Neural progenitor cell (in vitro differentiated cells): ENCODE measurements around the gene SLC38A1. TPM values are rescaled to one million over a fixed set of nuclear protein-coding genes. Genes with fewer than 3 reads are reported as not detected.
A peak's percentile ranks its signal among the peaks of the same experiment; 100 is the strongest.

Experiments used
- DNase-seq: peaks from one replicate; pipeline ENCODE4 v3.0.0-alpha.2; 2016; ENCODE audit warnings: low spot score
- H2AFZ ChIP-seq: fragments of 200-600 bp; sonication (generic); replicated peaks from 2 replicates; pipeline ENCODE4 v1.6.1; 2016; ENCODE audit warnings: antibody characterized with exemption
- H3F3A ChIP-seq: fragments of 200-600 bp; sonication (generic); 2 replicates; pipeline ENCODE4 v1.6.1; 2016; ENCODE audit warnings: antibody characterized with exemption, low read depth
- H3K27ac ChIP-seq: fragments of 200-600 bp; sonication (generic); 2 replicates; pipeline ENCODE4 v1.5.1; 2016; ENCODE audit warnings: mild to moderate bottlenecking
- H3K27me3 ChIP-seq: fragments of 200-600 bp; sonication (generic); 2 replicates; pipeline ENCODE4 v1.6.1; 2016; ENCODE audit warnings: mild to moderate bottlenecking, moderate library complexity
- H3K36me3 ChIP-seq: fragments of 200-600 bp; sonication (generic); 2 replicates; pipeline ENCODE4 v1.5.1; 2016
- H3K4me1 ChIP-seq: fragments of 200-600 bp; sonication (generic); 2 replicates; pipeline ENCODE4 v1.6.1; 2016; ENCODE audit warnings: mixed run types
- H3K4me2 ChIP-seq: fragments of 200-600 bp; sonication (generic); 2 replicates; pipeline ENCODE4 v1.6.1; 2016
- H3K4me3 ChIP-seq: fragments of 200-600 bp; sonication (generic); 2 replicates; pipeline ENCODE4 v1.5.1; 2016
- H3K79me2 ChIP-seq: fragments of 200-600 bp; sonication (generic); 2 replicates; pipeline ENCODE4 v1.6.1; 2016; ENCODE audit warnings: low read depth
- H3K9ac ChIP-seq: fragments of 200-600 bp; sonication (generic); 2 replicates; pipeline ENCODE4 v1.6.1; 2016
- H3K9me3 ChIP-seq: fragments of 200-600 bp; sonication (generic); 2 replicates; pipeline ENCODE4 v1.5.1; 2016; ENCODE audit warnings: low read depth
- H4K20me1 ChIP-seq: fragments of 200-600 bp; sonication (generic); 2 replicates; pipeline ENCODE4 v1.6.1; 2016; ENCODE audit warnings: low read depth
- H3K27ac Mint-ChIP-seq: 3 replicates; pipeline ENCODE4 v1.8.0; 2021; ENCODE audit warnings: mixed read lengths
- H3K27me3 Mint-ChIP-seq: 2 replicates; pipeline ENCODE4 v1.8.0; 2022; ENCODE audit warnings: low read depth, mild to moderate bottlenecking, inconsistent platforms, moderate library complexity, mixed read lengths; ENCODE audit not compliant: insufficient read depth
- H3K36me3 Mint-ChIP-seq: 3 replicates; pipeline ENCODE4 v1.8.0; 2021; ENCODE audit warnings: mixed read lengths
- H3K4me1 Mint-ChIP-seq: 3 replicates; pipeline ENCODE4 v1.8.0; 2021; ENCODE audit warnings: mixed read lengths
- H3K4me3 Mint-ChIP-seq: 3 replicates; pipeline ENCODE4 v1.8.0; 2021; ENCODE audit warnings: mild to moderate bottlenecking, moderate library complexity, mixed read lengths
- H3K9me3 Mint-ChIP-seq: 3 replicates; pipeline ENCODE4 v1.8.0; 2020; ENCODE audit warnings: mixed read lengths
- EZH2 ChIP-seq: fragments of 200-600 bp; sonication (generic); IDR thresholded peaks from 2 replicates; pipeline ENCODE4 v1.6.1; 2017; ENCODE audit warnings: antibody characterized with exemption, mild to moderate bottlenecking, moderate library complexity
- EZH2phosphoT487 ChIP-seq: fragments of 200-600 bp; sonication (generic); IDR thresholded peaks from 2 replicates; pipeline ENCODE4 v1.6.1; 2017; ENCODE audit warnings: antibody characterized with exemption
- total RNA-seq: library from RNA; depleted of rRNA; stranded (reverse); fragments of >200 nt; gene quantifications from 2 replicates; pipeline ENCODE4 v1.2.3, GENCODE V29; 2015; ENCODE audit warnings: low replicate concordance
- TF ChIP-seq, protein P1 (sequence below): fragments of 200-600 bp; sonication (generic); IDR thresholded peaks from 2 replicates; pipeline ENCODE4 v1.5.1; 2017; ENCODE audit warnings: antibody characterized with exemption, mild to moderate bottlenecking

SLC38A1 gene
- total RNA-seq, 1 donor from 2014 or later = 142 TPM

DNA sequence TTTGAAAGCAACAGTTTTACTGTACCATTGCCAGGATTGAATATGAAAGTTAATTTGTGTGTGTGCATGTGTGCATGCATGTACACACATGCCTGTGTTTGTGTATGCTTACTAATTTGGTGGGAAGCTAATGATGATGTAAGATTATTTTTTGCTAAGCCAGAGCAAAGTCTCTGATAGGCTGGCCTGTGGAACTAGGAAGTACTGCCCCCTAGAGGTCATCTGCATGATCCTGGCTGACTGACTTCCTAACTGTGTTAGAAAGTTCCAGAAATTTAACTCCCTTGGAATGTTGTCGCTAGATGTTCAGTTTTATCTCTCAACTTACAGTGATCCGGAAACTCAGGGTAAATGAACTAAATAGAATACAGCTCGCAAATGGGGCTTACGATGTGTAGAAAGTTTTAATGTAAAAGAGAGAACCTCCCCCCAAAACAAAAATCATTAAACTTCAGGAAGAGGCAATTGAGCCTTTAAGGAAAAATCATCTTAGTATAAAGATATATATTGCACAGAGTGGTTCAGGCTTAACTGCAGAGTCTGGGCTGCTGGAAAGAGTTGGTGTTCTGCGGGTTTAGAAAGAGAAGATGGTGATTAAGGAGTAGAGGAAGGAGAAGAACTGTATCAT lies 34.3 kb upstream of the SLC38A1 start:
- no peak overlapping the region for H3K4me3 Mint-ChIP-seq

DNA sequence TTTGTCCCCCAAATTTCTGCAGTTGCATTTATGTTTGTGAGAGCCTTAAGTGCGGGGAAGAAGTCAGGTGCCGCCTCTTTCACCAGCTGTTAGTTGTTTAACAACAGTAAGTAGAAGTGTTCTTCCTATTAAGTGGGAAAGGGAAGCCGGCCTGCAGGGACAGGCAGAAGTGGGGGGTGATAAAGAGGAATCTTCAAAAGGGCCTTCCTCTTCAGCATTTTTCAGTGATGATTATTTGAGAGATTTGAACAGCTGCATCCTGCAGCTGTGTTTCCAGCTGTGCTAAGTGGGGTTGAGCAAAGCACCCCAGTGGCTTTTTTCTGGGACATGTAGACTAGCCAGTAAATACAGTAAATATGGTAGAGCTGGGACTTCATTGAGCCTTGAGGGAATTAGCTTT lies 32.1 kb upstream of the SLC38A1 start:
- Histone ChIP-seq H3K9me3 (peaks cover 4% of the 10 kb centered on the region), H3K27ac (no peak overlapping the region), H4K20me1 (no peaks in the 10 kb centered on the region), H3K36me3 (no peaks in the 10 kb centered on the region), H3K27me3 (no peaks in the 10 kb centered on the region), H3K4me1 (peaks cover 34% of the 10 kb centered on the region), H3K4me2 (no peak overlapping the region), H3K9ac (no peak overlapping the region), H2AFZ (peak overlapping the region; percentile 53), H3K79me2 (no peaks in the 10 kb centered on the region), H3K4me3 (no peak overlapping the region), H3F3A (peaks cover 10% of the 10 kb centered on the region)
- H3K27ac Mint-ChIP-seq = peak overlapping the region; percentile 32
- H3K4me1 Mint-ChIP-seq = peaks cover 11% of the 10 kb centered on the region
- H3K4me3 Mint-ChIP-seq = no peak overlapping the region
- H3K36me3 Mint-ChIP-seq = no peaks in the 10 kb centered on the region
- DNase-seq = no peak
- TF ChIP-seq EZH2phosphoT487 = no peak
- no peak for TF ChIP-seq EZH2
- TF ChIP-seq, protein P1, sequence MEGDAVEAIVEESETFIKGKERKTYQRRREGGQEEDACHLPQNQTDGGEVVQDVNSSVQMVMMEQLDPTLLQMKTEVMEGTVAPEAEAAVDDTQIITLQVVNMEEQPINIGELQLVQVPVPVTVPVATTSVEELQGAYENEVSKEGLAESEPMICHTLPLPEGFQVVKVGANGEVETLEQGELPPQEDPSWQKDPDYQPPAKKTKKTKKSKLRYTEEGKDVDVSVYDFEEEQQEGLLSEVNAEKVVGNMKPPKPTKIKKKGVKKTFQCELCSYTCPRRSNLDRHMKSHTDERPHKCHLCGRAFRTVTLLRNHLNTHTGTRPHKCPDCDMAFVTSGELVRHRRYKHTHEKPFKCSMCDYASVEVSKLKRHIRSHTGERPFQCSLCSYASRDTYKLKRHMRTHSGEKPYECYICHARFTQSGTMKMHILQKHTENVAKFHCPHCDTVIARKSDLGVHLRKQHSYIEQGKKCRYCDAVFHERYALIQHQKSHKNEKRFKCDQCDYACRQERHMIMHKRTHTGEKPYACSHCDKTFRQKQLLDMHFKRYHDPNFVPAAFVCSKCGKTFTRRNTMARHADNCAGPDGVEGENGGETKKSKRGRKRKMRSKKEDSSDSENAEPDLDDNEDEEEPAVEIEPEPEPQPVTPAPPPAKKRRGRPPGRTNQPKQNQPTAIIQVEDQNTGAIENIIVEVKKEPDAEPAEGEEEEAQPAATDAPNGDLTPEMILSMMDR = no peak
- peaks cover 4% of the 10 kb centered on the region for H3K27me3 Mint-ChIP-seq
- peaks cover 2% of the 10 kb centered on the region for H3K9me3 Mint-ChIP-seq

More for the DNA sequence above, 34.3 kb upstream of the SLC38A1 start:
- H3K27me3 Mint-ChIP-seq = peaks cover 4% of the 10 kb centered on the region
- H3K4me1 Mint-ChIP-seq = peaks cover 11% of the 10 kb centered on the region
- no peak overlapping the region for H3K27ac Mint-ChIP-seq
- Histone ChIP-seq H4K20me1 (no peaks in the 10 kb centered on the region), H3K36me3 (no peaks in the 10 kb centered on the region), H3F3A (peaks cover 10% of the 10 kb centered on the region), H3K9me3 (peaks cover 4% of the 10 kb centered on the region), H3K9ac (no peak overlapping the region), H3K4me2 (no peak overlapping the region), H3K4me3 (no peak overlapping the region), H3K27ac (no peak overlapping the region), H3K4me1 (peaks cover 34% of the 10 kb centered on the region), H2AFZ (peak overlapping the region; percentile 93), H3K27me3 (no peaks in the 10 kb centered on the region), H3K79me2 (no peaks in the 10 kb centered on the region)
- no peak for DNase-seq
- no peak for TF ChIP-seq EZH2phosphoT487
- TF ChIP-seq, protein P1 = peak; percentile 53
- no peak for TF ChIP-seq EZH2
- H3K9me3 Mint-ChIP-seq = peaks cover 10% of the 10 kb centered on the region
- H3K36me3 Mint-ChIP-seq = no peaks in the 10 kb centered on the region

DNA sequence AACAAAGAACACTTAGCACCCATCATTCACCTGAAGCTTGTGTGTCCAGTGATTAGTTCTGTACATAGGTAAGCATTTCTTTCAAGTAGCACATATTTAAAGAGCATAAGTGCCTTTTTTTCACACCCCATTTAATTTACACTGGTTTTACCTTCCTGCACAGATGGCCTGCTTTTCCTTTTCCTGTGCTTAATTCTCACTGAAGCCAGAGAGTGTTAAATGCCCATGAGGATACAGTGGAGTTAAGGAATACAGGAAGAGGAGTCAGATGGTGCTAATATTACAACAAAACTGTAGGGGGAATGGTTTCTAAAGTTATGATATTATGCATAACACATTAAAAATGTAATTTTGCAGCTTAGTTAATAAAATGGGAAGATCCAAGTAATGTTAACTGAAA lies 31.0 kb upstream of the SLC38A1 start:
- H4K20me1 ChIP-seq = no peaks in the 10 kb centered on the region
- no peak overlapping the region for H3K9ac ChIP-seq
- peaks cover 11% of the 10 kb centered on the region for H3K4me1 Mint-ChIP-seq
- peaks cover 2% of the 10 kb centered on the region for H3K27me3 Mint-ChIP-seq
- H2AFZ ChIP-seq = no peak overlapping the region
- H3K36me3 Mint-ChIP-seq = no peaks in the 10 kb centered on the region
- H3K79me2 ChIP-seq = no peaks in the 10 kb centered on the region
- TF ChIP-seq, protein P1 = no peak
- no peak for TF ChIP-seq EZH2
- no peak for TF ChIP-seq EZH2phosphoT487
- H3K27me3 ChIP-seq = no peaks in the 10 kb centered on the region
- H3K4me3 Mint-ChIP-seq = no peak overlapping the region
- H3K27ac Mint-ChIP-seq = no peak overlapping the region
- no peaks in the 10 kb centered on the region for H3K36me3 ChIP-seq
- no peak overlapping the region for H3K27ac ChIP-seq
- no peak for DNase-seq
- peak overlapping the region; percentile 1 for H3K4me2 ChIP-seq
- H3F3A ChIP-seq = peaks cover 10% of the 10 kb centered on the region
- no peaks in the 10 kb centered on the region for H3K9me3 ChIP-seq
- H3K9me3 Mint-ChIP-seq = peaks cover under 1% of the 10 kb centered on the region
- no peak overlapping the region for H3K4me3 ChIP-seq
- peaks cover 34% of the 10 kb centered on the region for H3K4me1 ChIP-seq
